RKO (cell line): Measurements from ENCODE around the gene NEB.
"Not testable (repeated sequence)": the region's sequence is repeated elsewhere in the genome, so short reads cannot be mapped to it uniquely, and the experiment has no call there.

Source experiments
- DNase-seq: peaks from one replicate; pipeline ENCODE4 v3.0.0-alpha.2; 2016; ENCODE audit warnings: low spot score

The NEB gene

DNA sequence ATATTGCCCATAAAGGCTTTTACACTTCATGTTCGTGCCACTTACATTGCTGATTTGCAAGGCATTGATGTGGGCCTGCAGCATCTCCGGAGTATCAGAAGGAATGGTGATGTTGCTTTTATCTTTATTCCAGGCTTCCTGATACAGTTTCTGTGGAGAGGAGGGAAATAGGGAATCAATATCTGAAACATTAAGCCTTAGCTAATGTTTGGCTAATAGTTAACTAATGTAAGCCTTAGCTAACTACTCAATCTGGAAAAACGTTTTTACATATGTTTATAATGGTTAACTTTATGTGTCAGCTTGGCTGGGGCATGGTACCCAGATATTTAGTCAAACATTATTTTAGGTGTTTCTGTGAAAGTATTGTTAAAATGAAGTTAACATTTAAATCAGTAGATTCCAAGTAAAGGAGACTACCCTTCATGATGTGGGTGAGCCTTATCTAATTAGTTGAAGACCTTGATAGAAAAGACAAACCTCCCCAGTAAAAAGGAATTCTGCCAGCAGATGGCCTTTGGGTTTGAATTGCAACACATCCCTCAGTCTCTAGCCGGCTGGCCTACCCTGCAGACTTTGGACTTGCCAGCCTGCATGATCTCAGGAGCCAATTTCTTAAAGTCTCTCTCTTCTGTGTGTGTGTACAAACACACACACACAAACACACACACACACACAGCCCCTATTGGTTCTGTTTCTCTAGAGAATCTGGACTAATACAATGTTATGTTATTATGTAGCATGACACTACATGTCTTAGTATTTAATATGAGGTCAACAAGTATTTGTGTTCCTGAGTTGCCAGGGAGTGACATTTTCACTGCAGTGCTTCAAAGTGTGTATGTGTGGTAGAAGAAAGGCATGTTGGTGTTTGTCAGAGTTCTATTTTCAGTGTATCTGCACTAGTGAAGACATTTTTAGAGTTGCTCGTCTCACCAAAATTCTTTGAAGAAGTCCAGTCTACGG, 126.5 kb downstream of the NEB start:
- DNase-seq, result not testable (repeated sequence)

DNA sequence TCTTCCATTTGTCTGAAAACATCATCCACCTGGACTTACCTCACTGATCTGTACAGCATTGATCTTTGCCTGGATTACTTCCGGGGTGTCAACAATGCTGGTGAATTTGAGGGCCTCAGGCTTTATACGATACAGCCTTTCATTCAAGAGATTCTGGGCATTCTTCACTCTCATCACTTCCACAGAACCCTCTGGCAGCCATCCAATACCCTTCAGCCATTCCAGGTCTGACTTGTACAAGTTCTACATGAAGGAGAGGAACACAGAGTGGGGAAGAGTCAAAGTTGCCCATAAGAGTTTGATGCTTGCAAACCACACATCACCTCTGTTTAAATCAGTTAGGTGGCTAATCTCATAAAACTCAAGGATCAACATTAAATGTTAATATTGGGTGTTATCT, 130.7 kb downstream of the NEB start:
- not testable (repeated sequence) for DNase-seq

DNA sequence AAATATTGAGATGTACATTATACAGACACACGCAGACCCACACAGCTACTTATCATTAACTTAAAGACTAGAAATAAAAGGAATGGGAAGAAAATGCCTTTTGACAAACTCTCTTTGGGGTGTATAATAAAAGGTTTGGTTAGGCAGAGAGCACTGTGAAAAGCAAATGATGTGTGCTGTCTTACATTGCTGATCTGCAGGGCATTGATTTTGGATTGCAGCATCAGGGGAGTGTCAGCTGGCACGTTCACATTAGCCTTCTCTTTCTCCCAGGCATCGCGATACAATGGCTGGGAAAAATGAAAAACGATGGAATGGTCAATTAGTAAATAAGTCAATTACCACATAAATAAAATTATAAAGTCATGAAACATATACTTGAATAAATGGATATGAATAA, 131.9 kb downstream of the NEB start:
- DNase-seq, result not testable (repeated sequence)

DNA sequence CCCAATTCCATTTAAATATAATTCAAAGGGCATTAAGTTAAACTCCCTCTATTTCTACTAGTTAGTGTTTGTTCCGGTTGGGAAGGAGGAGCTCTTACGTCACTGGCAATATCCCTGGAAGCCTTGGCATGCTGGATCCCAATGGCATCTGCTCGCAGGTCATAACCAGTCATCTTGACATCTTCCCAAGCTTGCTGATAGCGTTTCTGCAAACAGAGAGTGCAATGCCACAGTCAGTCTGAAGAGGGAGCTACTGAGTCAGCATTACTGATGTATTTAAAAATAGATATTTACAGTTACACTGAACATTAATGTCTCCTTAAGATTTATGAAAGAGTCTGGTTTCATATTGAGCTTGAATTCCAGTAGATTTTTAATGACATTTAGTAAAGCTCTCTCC, 132.5 kb downstream of the NEB start:
- not testable (repeated sequence) for DNase-seq

DNA sequence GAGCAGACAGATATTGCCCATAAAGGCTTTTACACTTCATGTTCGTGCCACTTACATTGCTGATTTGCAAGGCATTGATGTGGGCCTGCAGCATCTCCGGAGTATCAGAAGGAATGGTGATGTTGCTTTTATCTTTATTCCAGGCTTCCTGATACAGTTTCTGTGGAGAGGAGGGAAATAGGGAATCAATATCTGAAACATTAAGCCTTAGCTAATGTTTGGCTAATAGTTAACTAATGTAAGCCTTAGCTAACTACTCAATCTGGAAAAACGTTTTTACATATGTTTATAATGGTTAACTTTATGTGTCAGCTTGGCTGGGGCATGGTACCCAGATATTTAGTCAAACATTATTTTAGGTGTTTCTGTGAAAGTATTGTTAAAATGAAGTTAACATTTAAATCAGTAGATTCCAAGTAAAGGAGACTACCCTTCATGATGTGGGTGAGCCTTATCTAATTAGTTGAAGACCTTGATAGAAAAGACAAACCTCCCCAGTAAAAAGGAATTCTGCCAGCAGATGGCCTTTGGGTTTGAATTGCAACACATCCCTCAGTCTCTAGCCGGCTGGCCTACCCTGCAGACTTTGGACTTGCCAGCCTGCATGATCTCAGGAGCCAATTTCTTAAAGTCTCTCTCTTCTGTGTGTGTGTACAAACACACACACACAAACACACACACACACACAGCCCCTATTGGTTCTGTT, 137.2 kb downstream of the NEB start:
- not testable (repeated sequence) for DNase-seq

DNA sequence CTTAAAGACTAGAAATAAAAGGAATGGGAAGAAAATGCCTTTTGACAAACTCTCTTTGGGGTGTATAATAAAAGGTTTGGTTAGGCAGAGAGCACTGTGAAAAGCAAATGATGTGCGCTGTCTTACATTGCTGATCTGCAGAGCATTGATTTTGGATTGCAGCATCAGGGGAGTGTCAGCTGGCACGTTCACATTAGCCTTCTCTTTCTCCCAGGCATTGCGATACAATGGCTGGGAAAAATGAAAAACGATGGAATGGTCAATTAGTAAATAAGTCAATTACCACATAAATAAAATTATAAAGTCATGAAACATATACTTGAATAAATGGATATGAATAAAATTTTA, 142.4 kb downstream of the NEB start:
- DNase-seq, result not testable (repeated sequence)

DNA sequence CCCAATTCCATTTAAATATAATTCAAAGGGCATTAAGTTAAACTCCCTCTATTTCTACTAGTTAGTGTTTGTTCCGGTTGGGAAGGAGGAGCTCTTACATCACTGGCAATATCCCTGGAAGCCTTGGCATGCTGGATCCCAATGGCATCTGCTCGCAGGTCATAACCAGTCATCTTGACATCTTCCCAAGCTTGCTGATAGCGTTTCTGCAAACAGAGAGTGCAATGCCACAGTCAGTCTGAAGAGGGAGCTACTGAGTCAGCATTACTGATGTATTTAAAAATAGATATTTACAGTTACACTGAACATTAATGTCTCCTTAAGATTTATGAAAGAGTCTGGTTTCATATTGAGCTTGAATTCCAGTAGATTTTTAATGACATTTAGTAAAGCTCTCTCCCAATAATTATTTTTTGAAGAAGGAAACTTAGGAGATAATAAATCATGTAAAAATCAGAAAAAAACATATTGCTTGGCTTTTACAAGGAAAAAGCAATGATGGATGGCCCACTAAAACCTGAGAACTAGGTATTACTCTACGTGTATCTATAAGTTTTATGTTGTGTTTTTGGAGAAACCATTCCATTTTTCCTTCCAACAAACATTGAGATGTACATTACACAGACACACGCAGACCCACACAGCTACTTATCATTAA, 142.9 kb downstream of the NEB start:
- DNase-seq, result not testable (repeated sequence)

DNA sequence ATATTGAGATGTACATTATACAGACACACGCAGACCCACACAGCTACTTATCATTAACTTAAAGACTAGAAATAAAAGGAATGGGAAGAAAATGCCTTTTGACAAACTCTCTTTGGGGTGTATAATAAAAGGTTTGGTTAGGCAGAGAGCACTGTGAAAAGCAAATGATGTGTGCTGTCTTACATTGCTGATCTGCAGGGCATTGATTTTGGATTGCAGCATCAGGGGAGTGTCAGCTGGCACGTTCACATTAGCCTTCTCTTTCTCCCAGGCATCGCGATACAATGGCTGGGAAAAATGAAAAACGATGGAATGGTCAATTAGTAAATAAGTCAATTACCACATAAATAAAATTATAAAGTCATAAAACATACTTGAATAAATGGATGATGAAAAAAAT, 153.0 kb downstream of the NEB start:
- not testable (repeated sequence) for DNase-seq

DNA sequence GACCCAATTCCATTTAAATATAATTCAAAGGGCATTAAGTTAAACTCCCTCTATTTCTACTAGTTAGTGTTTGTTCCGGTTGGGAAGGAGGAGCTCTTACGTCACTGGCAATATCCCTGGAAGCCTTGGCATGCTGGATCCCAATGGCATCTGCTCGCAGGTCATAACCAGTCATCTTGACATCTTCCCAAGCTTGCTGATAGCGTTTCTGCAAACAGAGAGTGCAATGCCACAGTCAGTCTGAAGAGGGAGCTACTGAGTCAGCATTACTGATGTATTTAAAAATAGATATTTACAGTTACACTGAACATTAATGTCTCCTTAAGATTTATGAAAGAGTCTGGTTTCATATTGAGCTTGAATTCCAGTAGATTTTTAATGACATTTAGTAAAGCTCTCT, 153.6 kb downstream of the NEB start:
- DNase-seq, result not testable (repeated sequence)

DNA sequence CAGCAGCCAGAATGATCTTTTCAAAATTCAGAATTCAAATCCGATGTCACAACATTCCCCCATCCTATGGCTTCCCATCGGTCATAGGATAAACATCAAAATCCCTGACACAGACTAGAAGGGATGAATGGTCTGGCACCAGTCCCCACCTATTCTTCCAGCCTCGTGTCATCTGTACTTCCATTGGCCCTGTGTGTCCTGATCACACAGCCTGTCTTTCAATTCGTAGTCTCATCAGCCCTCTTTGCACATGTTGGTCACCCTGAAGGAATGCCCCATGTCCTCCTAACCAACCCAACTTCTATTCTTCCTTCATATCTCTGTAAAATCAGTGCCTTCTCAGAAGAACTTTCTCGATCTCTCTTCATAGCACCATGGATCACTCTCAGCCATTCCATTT, 157.2 kb downstream of the NEB start:
- no peak for DNase-seq

DNA sequence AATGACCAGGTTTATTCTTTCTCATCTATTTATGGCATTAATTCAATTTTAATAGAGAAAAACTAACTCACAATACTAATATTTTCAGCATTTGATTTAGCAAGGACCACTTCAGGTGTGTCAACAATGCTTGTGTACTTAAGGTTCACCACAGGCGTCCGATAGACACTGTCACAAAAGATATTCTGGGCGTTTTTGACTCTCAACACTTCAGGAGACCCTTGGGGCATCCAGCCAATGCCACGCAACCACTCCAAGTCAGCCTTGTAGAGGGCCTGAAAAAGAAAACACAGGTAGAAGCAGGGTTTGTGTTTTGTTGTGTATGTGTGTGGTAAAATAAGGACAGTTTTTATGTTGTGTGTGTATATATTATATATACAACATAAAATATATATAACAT, 158.2 kb downstream of the NEB start:
- DNase-seq, result no peak

DNA sequence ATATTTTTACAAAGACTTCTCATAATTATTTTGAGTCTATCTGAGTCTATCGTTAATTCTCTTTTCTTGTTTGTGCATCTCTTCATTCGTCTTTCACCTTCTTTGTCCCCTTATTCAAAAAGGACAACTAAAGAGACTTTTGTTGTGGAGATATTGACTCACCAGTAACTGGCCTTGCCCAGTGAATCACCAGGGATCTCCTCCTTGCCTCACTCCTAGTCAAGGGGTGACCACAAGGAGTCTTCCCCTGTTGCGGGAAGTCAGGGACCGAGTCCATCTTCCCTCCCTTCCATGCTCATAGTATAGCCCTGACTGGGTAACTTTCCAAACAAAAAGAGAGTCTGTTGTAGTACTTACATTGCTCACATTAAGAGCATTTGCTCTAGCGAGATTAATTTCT, 158.9 kb downstream of the NEB start:
- DNase-seq, result peak; percentile 48

DNA sequence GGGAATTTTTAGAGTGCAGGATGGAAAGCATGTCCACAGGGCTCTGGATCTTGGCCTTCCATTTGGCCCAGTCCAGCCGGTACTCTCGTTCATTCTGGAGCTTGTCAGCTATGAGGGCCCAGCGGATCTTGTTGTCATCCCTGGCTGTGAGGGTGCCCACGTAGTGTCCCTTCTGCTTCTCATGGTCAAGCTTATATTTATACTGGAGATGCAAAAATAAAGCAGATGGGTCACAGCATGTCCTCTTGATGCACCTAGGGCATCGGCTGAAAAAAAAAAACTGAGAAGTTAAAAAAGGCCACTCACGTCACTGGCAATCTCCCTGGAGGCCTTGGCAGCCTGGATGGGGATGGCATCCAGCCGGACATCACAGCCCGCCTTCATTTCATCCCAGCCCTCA, 164.1 kb downstream of the NEB start:
- no peak for DNase-seq

DNA sequence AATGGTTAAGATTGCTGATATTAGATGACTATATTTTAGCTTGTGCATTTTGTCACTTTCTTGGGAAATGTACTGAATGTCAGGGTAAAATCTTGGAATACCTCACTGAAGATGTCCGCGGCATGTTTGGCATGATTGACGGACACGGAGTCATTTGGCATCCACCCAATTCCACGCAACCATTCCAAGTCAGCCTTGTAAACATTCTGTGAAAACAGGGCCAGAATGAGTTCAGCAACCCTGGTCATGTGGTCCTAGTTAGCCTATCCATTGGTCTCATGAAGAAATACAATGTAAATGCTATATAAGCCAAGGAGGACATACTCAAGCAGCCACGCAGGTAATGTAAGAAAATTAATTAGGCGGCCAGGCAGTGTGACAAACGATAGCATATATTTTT, 165.1 kb downstream of the NEB start:
- DNase-seq, result no peak

DNA sequence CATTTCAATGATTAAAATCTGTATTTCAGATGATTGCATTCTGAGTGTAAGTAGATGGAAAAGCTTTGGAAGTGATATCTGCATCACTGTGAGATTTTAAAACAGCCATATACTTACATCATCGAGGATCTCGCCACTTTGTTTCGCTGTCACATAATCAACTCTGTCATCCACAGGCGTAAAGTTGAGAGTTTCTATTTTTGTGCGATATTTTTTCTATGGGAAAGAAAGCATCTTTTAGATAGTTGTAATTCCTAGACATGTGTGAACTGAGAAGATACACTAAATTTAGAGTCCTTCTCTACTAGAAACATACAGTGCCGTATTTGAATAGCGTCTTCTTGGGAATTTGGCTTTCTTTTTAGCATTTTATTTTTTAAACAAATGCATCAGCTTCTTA, 165.8 kb downstream of the NEB start:
- DNase-seq, result no peak

DNA sequence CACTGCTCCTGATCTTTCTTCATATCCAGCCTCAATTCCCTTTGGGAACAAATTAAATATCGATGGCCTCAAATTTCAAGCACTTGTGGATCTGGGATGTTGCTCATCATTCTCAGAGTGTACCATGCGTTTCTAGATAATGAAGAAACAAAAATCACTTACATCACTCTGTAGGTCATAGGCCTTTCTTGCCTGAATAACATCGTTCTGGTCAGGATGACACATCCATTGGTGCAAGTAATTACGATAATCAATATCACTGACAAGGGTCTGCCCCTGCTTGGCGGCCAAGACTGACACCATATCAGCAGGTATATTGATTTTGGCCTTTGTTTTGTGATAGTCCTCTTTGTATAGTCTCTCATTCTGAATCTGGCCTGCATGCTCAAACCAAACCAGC, 167.3 kb downstream of the NEB start:
- DNase-seq, result no peak

DNA sequence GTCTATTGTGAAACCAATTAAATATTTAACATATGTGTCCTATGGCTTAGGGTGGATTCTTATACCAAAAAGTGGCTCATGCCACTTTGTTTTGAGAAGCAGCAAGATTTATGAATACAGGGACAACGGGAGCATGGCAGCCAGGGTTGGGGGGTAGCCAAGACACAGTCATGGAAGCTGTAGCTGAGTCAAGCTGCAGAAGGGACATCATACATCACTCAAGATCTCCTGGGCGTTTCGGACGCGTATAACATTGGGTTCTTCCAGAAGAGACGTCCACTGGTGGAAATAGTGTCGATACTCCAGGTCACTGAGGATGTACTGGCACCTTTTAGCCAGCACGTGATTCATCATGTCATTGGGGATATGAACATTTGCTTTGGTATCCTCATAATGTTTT, 171.9 kb downstream of the NEB start:
- no peak for DNase-seq

DNA sequence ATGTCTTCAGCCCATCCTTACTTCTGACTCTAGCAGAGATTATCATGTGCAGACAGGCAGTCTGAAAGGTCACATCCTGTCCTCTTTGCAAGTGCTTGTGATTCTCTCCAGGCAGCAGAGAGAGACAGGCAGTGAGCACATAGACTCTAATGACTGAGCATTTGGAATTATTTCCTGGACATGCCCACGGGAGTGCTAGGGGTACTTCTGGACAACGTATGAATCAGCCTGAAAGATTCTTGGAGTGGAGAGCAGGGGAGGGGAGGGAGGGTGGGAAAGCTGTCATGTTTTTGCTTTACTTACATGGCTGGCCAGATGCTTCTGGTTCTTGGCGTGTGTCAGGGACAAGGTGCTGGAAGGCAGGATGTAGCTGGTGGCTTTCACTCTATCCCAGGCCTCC, 174.0 kb downstream of the NEB start:
- DNase-seq, result peak; percentile 4

DNA sequence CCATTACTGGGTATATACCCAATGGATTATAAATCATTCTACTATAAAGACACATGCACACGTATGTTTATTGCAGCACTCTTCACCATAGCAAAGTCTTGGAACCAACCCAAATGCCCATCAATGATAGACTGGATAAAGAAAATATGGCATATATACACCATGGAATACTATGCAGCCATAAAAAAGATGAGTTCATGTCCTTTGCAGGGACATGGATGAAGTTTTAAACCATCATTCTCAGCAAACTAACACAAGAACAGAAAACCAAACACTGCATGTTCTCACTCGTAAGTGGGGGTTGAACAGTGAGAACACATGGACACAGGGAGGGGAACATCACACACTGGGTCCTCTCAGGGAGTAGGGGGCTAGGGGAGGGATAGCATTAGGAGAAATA, 174.8 kb downstream of the NEB start:
- DNase-seq, result not testable (repeated sequence)

DNA sequence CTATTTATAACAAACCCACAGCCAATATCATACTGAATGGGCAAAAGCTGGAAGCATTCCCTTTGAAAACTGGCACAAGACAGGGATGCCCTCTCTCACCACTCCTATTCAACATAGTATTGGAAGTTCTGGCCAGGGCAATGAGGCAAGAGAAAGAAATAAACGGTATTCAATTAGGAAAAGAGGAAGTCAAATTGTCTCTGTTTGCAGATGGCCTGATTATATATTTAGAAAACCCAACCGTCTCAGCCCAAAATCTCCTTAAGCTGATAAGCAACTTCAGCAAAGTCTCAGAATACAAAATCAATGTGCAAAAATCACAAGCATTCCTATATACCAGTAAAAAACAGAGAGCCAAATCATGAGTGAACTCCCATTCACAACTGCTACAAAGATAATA, 176.4 kb downstream of the NEB start:
- DNase-seq, result not testable (repeated sequence)

DNA sequence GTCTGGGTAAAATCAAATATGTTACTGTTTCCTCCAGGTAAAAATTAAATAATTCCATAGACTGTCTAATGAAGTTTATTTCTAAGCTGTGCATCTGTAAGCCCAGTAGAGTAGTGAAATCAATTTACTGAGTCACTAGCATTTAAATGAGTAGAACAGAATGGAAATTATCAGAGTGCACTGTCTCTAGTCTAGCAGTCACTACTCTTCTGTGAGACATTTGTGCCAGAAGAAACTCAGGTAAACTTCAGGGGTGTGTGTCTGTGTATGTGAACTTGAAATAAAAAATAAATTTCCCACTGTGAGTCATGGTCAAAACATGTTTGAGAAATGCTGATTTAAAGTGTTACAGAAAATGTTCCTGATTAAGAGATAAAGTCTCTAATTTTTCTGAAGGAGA, 178.2 kb downstream of the NEB start:
- DNase-seq, result no peak

DNA sequence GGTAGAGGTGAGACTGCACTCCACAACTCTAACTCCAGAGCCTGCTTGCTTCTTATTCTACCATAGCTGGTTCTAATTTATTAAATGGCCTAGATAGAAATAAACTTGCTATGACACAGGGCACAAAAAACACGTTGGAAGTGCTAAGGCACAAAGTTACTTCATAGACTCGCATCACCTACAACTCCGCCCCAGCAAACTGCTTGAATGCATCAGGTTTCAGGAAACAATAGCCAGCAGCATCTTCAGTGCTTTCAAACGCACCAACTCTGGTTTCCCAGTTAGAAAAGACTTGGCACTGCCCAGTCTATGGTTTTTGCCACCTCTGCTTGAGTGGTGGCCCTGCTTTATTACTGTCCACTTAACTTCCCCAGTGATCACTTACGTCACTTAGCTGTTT, 182.0 kb downstream of the NEB start:
- no peak for DNase-seq

DNA sequence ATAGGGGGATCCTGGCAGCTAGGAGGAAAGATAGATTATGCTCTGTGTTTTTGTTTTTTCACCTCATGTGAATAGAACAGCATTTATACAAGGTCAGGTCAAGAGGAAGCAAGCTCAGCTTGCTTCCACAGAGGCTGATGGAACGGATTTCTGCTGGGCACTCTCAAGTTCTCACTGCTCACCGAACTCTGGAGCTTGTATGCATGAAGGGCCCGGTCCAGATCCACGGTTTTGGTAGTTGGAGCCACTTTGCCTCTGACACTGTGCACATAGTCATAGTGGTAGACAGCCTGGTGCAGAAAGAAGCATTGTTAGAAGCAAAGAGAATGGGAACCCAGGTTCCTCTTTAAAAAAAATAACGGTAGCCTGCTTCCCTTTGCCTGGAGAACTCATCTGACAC, 182.7 kb downstream of the NEB start:
- DNase-seq, result no peak
